ENCODE data around the gene FASTK. TPM values are rescaled to one million over a fixed set of nuclear protein-coding genes. Genes with fewer than 3 reads are reported as not detected.
"Not testable (repeated sequence)": the region's sequence is repeated elsewhere in the genome, so short reads cannot be mapped to it uniquely, and the experiment has no call there.

The FASTK gene
- total RNA-seq, 2 donors from 2014 or later: 85.9 to 96.4 TPM

DNA sequence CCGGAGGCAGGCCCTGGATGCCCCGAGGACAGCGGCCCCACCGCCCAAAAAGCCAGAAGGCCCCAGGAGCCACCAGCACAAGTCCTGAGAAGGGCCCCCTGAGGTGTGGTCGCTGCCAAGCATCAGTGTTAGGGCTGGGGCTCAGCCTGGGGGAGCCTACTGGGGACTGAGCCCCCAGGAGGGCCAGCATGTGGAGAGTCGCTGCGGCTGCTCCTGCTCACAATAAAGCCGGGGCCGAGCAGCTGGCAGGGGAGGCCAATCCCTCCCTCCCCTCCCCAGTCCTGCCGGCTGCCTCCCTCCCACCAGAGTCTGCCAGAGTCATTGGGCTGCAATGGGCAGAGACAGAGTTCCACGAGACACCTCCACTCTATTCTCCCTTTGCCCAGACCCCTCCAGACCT lies 35.3 kb downstream of the FASTK start:
- TF ChIP-seq, protein P1, sequence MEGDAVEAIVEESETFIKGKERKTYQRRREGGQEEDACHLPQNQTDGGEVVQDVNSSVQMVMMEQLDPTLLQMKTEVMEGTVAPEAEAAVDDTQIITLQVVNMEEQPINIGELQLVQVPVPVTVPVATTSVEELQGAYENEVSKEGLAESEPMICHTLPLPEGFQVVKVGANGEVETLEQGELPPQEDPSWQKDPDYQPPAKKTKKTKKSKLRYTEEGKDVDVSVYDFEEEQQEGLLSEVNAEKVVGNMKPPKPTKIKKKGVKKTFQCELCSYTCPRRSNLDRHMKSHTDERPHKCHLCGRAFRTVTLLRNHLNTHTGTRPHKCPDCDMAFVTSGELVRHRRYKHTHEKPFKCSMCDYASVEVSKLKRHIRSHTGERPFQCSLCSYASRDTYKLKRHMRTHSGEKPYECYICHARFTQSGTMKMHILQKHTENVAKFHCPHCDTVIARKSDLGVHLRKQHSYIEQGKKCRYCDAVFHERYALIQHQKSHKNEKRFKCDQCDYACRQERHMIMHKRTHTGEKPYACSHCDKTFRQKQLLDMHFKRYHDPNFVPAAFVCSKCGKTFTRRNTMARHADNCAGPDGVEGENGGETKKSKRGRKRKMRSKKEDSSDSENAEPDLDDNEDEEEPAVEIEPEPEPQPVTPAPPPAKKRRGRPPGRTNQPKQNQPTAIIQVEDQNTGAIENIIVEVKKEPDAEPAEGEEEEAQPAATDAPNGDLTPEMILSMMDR (IDR thresholded peaks at IDR 0.05): no peak
- Histone ChIP-seq H3K4me3 (no peak overlapping the region), H3K36me3 (peaks cover 9% of the 10 kb centered on the region), H3K27ac (no peak overlapping the region), H3K9me3 (no peaks in the 10 kb centered on the region), H3K4me1 (peaks cover 0 to 12% of the 10 kb centered on the region in 2 donors), H3K27me3 (no peaks in the 10 kb centered on the region)
- DNase-seq (ENCODE audit: low spot score): no peak

DNA sequence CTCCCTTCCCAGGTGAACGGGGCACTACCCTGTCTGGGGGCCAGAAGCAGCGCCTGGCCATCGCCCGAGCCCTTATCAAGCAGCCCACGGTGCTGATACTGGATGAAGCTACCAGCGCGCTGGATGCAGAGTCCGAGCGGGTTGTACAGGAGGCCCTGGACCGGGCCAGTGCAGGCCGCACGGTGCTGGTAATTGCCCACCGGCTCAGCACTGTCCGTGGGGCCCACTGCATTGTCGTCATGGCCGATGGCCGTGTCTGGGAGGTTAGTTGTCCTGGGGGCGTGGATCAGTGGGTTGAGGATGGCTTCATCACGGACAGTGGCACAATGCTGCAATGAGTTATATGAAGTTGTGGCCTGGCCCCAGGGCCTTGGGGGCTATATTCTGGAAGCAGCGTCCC lies 36.6 kb downstream of the FASTK start:
- Histone ChIP-seq H3K4me3 (no peak overlapping the region), H3K4me1 (peaks cover 3 to 23% of the 10 kb centered on the region in 2 donors), H3K27me3 (no peaks in the 10 kb centered on the region), H3K36me3 (peaks cover 9% of the 10 kb centered on the region), H3K9me3 (no peaks in the 10 kb centered on the region), H3K27ac (no peak overlapping the region)
- DNase-seq (ENCODE audit: low spot score): no peak
- TF ChIP-seq, protein P1 (IDR thresholded peaks at IDR 0.05): no peak

DNA sequence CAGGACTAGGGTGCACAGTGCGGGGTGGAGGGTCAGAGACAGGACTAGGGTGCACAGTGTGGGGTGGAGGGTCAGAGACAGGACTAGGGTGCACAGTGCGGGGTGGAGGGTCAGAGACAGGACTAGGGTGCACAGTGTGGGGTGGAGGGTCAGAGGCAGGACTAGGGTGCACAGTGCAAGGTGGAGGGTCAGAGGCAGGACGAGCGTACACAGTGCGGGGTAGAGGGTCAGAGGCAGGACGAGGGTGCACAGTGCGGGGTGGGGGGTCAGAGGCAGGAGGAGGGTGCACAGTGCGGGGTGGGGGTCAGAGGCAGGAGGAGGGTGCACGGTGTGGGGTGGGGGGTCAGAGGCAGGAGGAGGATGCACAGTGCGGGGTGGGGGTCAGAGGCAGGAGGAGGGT lies 37.2 kb downstream of the FASTK start:
- not testable (repeated sequence) for H3K36me3 ChIP-seq; H3K27me3 ChIP-seq; DNase-seq (ENCODE audit: low spot score); H3K27ac ChIP-seq; H3K9me3 ChIP-seq; H3K4me3 ChIP-seq
- peaks cover 3 to 29% of the 10 kb centered on the region in 2 donors for H3K4me1 ChIP-seq

DNA sequence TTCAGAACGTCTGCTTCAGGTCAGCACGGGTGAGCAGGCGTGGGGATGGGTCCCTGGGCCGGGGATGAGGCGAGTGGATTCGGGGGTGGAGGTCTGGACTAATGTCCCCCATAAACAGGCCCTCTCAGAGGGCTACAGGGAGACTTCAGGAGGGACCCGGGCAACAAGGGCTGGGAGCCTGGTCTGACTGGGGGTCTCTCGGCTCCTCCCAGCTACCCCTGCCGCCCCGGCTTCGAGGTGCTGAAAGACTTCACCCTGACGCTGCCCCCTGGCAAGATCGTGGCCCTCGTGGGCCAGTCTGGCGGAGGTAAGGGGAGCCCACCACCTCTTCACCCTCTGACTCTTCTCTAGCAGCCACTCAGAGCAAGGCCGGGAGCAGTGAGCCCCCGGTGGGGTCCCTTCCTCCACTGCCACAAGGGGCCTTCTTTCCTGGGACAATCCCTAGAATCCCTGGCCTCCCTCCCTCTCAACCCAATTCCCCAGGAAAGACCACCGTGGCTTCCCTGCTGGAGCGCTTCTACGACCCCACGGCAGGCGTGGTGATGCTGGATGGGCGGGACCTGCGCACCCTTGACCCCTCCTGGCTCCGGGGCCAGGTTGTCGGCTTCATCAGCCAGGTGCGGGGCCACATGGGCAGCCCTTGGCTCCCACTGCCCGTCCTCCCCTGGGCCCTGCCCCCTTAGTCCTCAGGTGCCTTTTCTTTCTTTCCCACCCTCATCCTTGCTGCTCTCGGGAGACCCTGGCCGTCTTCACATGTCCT lies 39.8 kb downstream of the FASTK start:
- peaks cover 25% of the 10 kb centered on the region for H3K36me3 ChIP-seq
- TF ChIP-seq, protein P1 (IDR thresholded peaks at IDR 0.05): no peak

DNA sequence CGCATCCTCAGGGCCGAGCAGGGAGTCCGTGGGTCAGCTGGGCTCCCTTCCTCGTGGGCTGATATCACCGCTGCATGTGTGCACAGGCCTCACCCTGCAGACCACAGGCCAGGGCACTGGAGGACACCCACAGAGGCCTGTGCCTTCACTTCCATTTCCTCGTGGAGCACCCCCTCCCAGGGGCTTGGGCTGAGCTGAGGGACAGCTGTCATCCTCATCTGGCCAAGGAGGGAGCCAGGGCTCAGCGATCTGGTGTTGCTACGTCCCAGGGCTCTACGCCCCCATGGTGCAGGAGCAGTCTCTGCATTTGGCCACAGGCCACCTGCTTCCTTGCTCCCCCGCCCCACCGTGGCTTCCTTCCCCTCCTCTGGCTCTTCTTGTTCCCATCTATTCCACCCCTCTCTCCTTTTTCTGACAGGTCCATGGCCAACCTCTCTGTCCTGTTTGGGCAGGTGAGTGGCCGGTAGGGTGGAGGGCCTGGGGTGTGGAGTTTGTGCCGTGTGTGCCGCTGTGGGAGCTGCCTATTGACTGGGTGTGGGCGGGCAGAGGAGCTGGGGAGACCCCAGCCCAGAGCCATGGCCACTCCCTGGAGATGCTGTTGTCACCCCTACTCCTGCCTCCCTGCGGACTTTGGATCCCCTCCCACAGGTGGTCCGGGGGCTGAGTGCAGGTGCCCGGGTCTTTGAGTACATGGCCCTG lies 40.6 kb downstream of the FASTK start:
- no peak for DNase-seq (ENCODE audit: low spot score)
- Histone ChIP-seq H3K9me3 (no peaks in the 10 kb centered on the region), H3K36me3 (peaks cover 29% of the 10 kb centered on the region), H3K27ac (peak overlapping the region in 1 of 2 donors; percentile 62), H3K4me3 (no peak overlapping the region), H3K4me1 (peaks cover 3 to 20% of the 10 kb centered on the region in 2 donors), H3K27me3 (no peaks in the 10 kb centered on the region)
- TF ChIP-seq, protein P1 (IDR thresholded peaks at IDR 0.05): no peak

More for the DNA sequence above, 39.8 kb downstream of the FASTK start:
- no peaks in the 10 kb centered on the region for H3K9me3 ChIP-seq
- no peak overlapping the region for H3K4me3 ChIP-seq
- no peaks in the 10 kb centered on the region for H3K27me3 ChIP-seq
- no peak overlapping the region for H3K27ac ChIP-seq
- DNase-seq (ENCODE audit: low spot score): no peak
- peaks cover 3 to 20% of the 10 kb centered on the region in 2 donors for H3K4me1 ChIP-seq
